ENCODE results near the gene ZBTB22. TPM values are rescaled to one million over a fixed set of nuclear protein-coding genes. Genes with fewer than 3 reads are reported as not detected.
"Not testable (repeated sequence)": the region's sequence is repeated elsewhere in the genome, so short reads cannot be mapped to it uniquely, and the experiment has no call there.

Gene ZBTB22
- total RNA-seq, 1 donor from 2014 or later = 26.5 TPM

GRCh38 chr6:33301877-33302276, 15.7 kb downstream of the ZBTB22 start:
- no peak for DNase-seq (ENCODE audit: low spot score)

DNA sequence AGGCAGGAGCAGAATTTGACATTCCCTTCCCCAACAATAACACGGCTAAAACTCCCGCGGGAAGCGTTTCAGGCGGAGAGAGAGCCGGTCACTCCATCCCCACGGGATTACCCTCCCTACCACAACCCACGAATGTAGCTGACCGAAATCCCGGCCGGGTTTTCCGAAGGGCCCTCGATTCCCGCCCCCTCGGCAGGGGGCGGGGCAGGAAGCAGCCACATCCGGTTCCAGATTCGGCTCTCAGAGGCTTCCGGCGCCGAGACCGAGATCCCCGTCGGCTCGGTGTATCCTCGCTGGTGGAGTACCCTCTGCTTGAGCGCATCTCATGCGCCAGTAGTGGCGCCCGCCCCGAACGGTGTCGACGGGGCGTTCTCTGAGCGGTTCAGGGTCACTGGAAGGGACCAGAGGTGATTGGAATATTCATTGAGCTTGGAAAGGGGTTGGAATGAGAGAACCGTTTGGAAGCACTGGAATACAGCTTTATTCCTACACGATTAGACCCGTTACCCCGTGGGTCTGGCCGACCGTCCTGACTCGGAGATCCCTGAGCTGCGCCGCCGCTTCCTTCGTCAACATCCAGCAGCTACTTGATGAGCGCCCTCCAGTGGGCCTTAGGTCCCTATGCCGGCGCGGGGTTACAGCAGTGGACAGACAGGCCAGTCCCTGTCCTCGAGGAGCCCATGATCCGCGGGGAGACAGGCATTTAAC, 18.2 kb downstream of the ZBTB22 start:
- peak; percentile 94 for DNase-seq (ENCODE audit: low spot score)

DNA sequence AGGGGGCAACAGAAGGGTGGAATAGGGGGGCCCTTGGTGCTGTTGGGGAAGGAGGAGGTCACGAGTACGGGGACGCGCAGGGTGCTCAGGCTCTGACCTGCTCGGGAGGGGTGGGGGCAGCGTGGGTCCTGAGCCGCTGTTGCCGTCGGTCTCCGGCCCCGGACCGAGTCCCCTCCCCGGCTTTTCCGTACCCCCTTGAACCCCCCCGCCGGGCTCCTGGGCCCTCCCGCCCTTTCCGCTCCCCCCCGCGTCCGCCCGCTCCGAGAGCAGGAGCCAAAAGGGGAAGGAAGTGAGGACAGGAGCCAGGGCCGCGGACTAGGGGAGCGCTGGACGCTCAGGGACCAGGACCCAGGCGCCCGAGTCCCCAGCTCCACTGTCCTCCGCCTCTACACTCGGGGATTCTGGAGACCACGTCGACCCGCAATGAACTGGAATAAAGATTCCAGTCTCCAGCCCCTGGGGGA, 18.7 kb downstream of the ZBTB22 start, which contains the start of gene RGL2:
Gene RGL2, minus strand, starts transcription at position 170 of the 464 bp plus-strand sequence. CDS start 332 bp downstream, outside the sequence.
- peak; percentile 78 for DNase-seq (ENCODE audit: low spot score)

- DNase-seq (ENCODE audit: low spot score) = peak; percentile 76
These were observed 19.4 kb downstream of the ZBTB22 start for GRCh38 chr6:33297956-33298772.

DNA sequence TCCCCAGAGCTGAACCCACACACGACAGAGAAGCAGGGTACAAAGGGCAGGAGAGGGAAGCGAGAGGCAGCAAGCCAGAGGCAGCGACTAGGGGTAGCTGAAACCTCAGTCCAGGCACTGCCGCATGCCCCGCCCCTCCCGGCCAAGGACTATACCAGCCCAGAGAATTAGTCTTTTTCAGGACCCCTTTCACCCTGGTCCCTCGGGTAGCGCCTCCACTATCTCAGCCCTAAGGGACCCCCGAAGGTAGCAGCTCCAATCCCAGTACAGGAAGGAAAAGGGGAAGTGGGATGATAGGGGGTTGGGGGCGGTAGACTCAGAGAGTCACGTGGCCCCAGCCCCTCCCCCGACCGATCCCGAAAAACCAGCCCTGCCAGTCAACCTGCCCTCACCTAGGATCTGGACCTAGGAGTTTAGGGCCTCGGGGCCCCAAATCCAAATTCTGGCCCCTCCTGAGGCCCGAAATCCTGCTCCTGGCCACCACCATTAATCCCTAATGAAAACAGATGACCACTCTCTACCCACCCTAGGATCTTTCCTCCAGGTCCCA, 20.1 kb downstream of the ZBTB22 start:
- peak; percentile 58 for DNase-seq (ENCODE audit: low spot score)

GRCh38 chr6:33296797-33297405, 20.6 kb downstream of the ZBTB22 start:
- DNase-seq (ENCODE audit: low spot score) = no peak

DNA sequence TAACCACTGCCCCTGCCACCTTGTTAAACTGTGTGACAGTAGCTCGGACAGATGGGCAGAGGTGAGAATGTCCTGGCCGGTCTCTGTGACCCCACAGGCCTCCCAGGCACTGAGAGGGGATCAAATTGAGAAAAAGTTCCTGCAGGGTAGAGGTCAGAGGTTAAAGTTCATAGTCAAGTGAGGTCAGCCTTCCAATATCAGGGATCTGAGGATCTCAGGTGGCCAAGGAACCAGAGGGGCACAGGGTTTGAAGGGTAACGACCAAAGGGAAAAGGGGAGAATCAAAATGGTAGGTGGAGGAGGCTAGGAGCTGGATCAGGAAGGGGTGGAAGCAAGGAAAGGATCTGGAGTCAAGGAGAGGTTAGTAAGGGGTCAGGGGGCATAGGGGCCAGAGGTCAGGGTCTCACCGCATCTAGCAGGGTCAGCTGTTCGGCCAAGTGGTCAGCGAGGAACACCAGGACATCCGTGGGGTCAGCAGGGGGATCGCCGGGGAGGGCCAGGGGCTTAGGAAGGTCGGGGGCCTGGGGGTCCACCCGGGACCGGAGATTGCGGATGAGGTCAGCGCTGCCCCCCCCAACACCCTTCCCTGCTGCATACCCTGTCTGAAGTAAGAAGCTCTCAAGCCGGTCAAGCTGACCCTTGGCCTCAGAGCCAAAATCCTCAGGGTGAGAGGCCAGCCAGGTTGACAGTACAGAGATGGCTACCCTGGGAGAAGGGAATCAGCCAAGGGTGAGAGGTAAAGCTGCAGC, 21.7 kb downstream of the ZBTB22 start:
- DNase-seq (ENCODE audit: low spot score) = no peak

- DNase-seq (ENCODE audit: low spot score) = no peak
These were observed 23.3 kb downstream of the ZBTB22 start for GRCh38 chr6:33294086-33294823.

DNA sequence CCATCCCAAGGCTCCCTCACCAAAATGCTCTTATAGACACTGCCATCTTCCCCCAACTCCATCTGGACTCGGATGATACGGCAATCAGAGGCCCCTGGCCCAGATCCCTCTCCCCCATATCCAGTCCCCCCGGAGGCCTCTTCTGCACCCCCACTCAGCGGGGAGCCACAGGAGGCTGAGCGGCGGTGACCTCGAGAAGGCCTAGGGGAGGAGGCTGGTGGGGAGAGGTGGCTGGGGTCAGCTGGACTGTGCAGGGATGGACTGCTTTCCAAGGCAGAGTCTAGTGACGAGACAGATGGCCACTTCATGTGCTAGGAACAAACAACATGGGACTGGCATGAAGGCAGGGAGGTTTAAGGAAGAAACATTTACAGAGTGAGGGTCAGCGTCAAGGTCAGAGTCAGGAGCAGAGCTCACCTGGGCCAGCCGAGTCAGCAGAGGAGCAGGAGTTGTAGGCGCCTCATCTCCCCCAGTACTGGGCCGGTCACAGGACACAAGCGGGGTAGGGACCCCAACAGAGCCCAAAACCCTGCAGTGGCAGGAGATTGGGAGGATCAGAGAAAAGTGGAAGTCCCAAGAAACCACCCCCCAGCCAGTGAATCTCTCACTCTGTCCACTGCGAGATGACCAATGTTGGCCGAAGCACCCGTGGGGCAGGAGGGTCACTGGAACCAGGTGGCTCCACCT, 24.4 kb downstream of the ZBTB22 start:
- DNase-seq (ENCODE audit: low spot score) = no peak

- DNase-seq (ENCODE audit: low spot score) = no peak
These were observed 27.1 kb downstream of the ZBTB22 start for GRCh38 chr6:33290459-33290858.

DNA sequence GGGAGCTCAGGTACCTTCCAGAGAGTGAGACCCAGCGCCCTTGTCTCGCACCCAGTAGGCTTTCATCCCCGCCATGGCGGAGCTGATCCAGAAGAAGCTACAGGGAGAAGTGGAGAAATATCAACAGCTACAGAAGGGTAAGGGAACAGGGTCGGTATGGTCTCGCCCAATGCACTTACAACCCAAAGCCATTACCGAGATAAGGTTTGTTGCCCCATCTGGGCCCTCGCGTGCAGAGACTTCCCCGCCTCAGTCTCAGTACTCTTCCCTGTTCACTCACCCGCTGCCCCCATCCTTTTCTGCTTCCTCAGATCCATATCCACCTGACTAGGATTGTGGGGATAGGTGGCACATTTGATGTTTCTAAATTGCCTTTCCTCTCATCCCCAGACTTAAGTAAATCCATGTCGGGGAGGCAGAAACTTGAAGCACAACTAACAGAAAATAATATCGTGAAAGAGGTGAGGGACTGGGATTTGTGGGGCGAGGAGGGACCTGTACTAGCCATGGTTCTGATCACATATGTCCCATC, 27.7 kb downstream of the ZBTB22 start:
- no peak for DNase-seq (ENCODE audit: low spot score)

DNA sequence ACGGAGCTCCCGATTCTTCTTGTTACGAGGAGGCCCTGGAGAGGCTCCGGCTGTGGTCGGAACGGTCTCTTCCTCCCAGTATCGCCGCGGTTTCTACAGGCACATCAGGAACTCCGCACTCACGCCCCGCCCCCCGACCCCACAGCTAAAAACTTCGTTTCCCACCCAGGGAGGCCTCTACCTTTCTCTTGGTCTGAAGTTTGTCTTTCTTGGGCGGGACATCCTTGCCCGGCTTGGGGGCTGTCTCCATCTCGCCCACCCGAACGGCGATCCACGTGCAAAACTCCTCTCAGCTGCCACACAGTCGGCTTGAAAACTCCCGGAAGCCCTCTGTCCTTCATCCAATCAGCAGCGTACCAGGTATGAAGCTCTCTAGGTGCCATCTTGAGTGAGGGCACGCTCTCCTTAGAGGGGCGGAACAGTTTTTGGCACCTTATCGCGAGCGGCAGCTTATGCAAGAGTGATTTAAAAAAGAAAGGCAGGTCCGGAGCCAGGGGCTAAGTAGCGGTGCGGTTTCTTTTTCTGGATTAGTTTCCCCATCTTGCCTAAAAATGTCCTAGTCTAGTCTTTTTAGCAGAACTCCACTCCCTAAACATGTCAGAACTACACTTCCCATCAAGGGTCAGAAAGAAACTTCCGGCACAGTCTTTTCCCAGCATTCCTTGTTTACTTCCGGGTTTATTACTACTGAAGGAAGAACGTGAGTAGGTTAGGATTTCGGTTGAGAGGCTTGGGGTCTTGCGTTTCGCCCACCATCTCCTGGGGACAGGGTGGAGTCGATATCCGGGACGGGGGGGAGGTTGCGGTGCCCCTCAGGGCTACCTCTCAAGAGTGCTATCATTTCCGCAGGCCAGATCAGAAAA, 28.4 kb downstream of the ZBTB22 start, which contains the start of the genes PFDN6 and WDR46:
Gene PFDN6, plus strand, starts transcription at position 681 of the 863 bp plus-strand sequence. CDS start 256 bp downstream, outside the sequence.
Gene WDR46, minus strand, starts transcription at position 319 of the 863 bp plus-strand sequence. Its CDS starts 69 bp downstream, at position 250.
- peak; percentile 85 for DNase-seq (ENCODE audit: low spot score)

DNA sequence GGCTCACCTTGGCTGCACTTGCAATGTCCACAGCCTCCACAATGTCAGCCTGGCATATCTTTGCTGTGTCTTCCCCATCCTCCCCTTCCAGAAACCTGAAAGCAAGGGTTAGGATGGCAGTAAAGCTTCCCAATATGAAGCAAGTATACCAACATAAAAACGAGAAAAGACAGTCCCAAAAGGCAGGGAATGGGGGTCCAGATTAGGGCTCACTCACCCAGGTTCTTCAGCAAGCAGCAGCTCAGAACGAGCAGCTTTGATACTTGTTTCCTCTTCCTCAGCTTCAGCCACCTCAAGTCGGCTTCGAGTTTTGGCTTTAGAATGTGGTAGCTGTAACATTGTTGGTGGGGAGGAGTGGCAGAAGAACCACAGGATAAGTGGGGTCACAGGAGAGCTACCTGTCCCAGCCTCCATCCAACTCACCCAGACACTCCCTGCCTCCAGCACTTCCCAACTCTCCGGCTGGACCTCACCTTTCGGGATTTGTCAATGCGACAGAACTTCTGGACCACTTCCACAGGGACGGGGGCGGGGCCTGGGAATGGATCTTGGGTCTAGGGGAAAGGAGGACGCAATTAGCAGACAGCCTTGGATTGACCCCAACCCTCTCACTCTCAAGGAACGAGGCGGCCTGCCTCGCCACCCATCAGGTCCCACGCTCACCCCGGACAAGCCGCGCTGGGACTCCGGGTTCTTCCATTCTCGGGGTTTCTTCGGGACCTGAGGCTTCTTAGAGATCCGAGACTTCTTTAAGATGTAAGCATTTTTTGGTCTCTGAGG, 29.2 kb downstream of the ZBTB22 start:
- DNase-seq (ENCODE audit: low spot score) = no peak

DNA sequence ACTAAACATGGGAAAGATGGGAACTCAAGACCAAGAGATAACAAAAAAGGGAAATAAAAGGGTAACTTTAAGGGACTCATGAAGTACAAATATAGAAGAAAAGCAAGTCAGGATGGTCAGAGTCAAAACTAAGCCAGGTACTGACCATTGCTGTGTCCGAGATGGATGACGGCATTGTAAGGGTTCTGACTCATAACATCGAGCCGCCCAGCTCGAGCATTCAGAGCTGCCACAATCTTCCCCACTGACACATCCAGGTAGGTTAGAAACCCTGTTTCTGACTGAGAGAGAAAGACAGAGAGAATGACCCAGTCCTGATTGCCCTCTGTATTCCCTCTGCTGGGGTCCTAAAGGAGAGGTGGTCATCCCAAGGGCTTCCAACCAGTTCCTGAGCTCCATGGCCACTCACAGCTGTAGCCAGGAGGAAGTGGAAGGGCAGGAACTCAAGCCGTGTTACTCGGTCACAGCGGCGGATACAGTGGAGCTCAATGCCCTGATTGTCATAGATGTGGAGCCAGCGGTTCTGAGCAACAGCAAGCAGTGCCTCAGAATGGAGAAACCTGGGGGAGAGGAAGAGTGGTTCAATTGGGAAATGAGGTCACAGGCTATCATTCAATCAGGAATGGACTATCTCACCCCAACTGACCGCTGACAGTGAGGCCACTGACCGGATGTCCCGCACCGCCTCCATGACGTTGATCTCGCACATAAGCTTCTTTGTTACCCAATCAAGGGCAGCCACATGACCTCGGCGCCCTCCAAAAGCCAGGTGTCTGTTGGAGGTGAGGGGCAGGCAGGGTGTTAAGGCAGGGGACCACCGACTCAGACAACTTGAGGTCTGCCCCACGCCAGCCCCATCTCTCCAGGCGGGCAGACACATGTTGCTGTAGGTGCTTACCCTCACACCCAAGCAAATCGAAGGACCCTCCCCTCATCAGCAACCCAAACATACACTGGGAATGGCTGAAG, 30.3 kb downstream of the ZBTB22 start:
- no peak for DNase-seq (ENCODE audit: low spot score)

GRCh38 chr6:33285214-33285613, 32.3 kb downstream of the ZBTB22 start:
- DNase-seq (ENCODE audit: low spot score) = not testable (repeated sequence)

GRCh38 chr6:33280539-33280938, 37.0 kb downstream of the ZBTB22 start:
- no peak for DNase-seq (ENCODE audit: low spot score)

Measured in mucosa of gallbladder (tissue), 1 donor.